ENCODE measurements around the gene UNC93A.

Gene UNC93A

GRCh38 chr6:167323111-167323510 lies 32.0 kb downstream of the UNC93A start:
- Histone ChIP-seq H3K4me1 (no peaks in the 10 kb centered on the region), H3K36me3 (ENCODE audit: control insufficient read depth, insufficient read depth, low read length) (no peaks in the 10 kb centered on the region), H3K9ac (no peak overlapping the region), H3K27me3 (ENCODE audit: control insufficient read depth, insufficient read depth, low read length) (no peaks in the 10 kb centered on the region), H3K4me3 (ENCODE audit: low read depth, low read length) (no peak overlapping the region), H3K79me2 (no peaks in the 10 kb centered on the region), H3K9me3 (ENCODE audit: control insufficient read depth, low read length) (no peaks in the 10 kb centered on the region), H3K27ac (no peak overlapping the region), H2AFZ (no peak overlapping the region), H3K4me2 (ENCODE audit: low read length) (no peak overlapping the region)
- TF ChIP-seq CTCF (IDR thresholded peaks at IDR 0.05): no peak

- H3K79me2 ChIP-seq: no peaks in the 10 kb centered on the region
- H3K9ac ChIP-seq: no peak overlapping the region
- H3K4me2 ChIP-seq (ENCODE audit: low read length): no peak overlapping the region
- H3K4me1 ChIP-seq: no peaks in the 10 kb centered on the region
- H2AFZ ChIP-seq: no peak overlapping the region
- no peaks in the 10 kb centered on the region for H3K36me3 ChIP-seq (ENCODE audit: control insufficient read depth, insufficient read depth, low read length)
- H3K27me3 ChIP-seq (ENCODE audit: control insufficient read depth, insufficient read depth, low read length): no peaks in the 10 kb centered on the region
- no peak for TF ChIP-seq CTCF (IDR thresholded peaks at IDR 0.05)
- no peak overlapping the region for H3K27ac ChIP-seq
- no peaks in the 10 kb centered on the region for H3K9me3 ChIP-seq (ENCODE audit: control insufficient read depth, low read length)
- no peak overlapping the region for H3K4me3 ChIP-seq (ENCODE audit: low read depth, low read length)
Observed at GRCh38 chr6:167324111-167324510, 33.0 kb downstream of the UNC93A start.

GRCh38 chr6:167325766-167326165 lies 34.7 kb downstream of the UNC93A start:
- no peaks in the 10 kb centered on the region for H3K27me3 ChIP-seq (ENCODE audit: control insufficient read depth, insufficient read depth, low read length)
- H3K9me3 ChIP-seq (ENCODE audit: control insufficient read depth, low read length): no peaks in the 10 kb centered on the region
- no peak overlapping the region for H3K9ac ChIP-seq
- H2AFZ ChIP-seq: no peak overlapping the region
- H3K36me3 ChIP-seq (ENCODE audit: control insufficient read depth, insufficient read depth, low read length): no peaks in the 10 kb centered on the region
- TF ChIP-seq CTCF (IDR thresholded peaks at IDR 0.05): no peak
- no peak overlapping the region for H3K4me2 ChIP-seq (ENCODE audit: low read length)
- no peak overlapping the region for H3K27ac ChIP-seq
- H3K4me3 ChIP-seq (ENCODE audit: low read depth, low read length): no peak overlapping the region
- H3K4me1 ChIP-seq: no peaks in the 10 kb centered on the region
- H3K79me2 ChIP-seq: no peaks in the 10 kb centered on the region

GRCh38 chr6:167327391-167327790 lies 36.3 kb downstream of the UNC93A start:
- Histone ChIP-seq H3K79me2 (no peaks in the 10 kb centered on the region), H3K9me3 (ENCODE audit: control insufficient read depth, low read length) (no peaks in the 10 kb centered on the region), H2AFZ (no peak overlapping the region), H3K4me3 (ENCODE audit: low read depth, low read length) (no peak overlapping the region), H3K27ac (no peak overlapping the region), H3K4me1 (no peaks in the 10 kb centered on the region), H3K9ac (no peak overlapping the region), H3K4me2 (ENCODE audit: low read length) (no peak overlapping the region), H3K27me3 (ENCODE audit: control insufficient read depth, insufficient read depth, low read length) (no peaks in the 10 kb centered on the region), H3K36me3 (ENCODE audit: control insufficient read depth, insufficient read depth, low read length) (no peaks in the 10 kb centered on the region)
- no peak for TF ChIP-seq CTCF (IDR thresholded peaks at IDR 0.05)

- H3K9ac ChIP-seq: no peak overlapping the region
- no peak overlapping the region for H3K4me2 ChIP-seq (ENCODE audit: low read length)
- H3K4me3 ChIP-seq (ENCODE audit: low read depth, low read length): no peak overlapping the region
- H3K79me2 ChIP-seq: no peaks in the 10 kb centered on the region
- no peaks in the 10 kb centered on the region for H3K9me3 ChIP-seq (ENCODE audit: control insufficient read depth, low read length)
- no peaks in the 10 kb centered on the region for H3K27me3 ChIP-seq (ENCODE audit: control insufficient read depth, insufficient read depth, low read length)
- no peaks in the 10 kb centered on the region for H3K4me1 ChIP-seq
- no peaks in the 10 kb centered on the region for H3K36me3 ChIP-seq (ENCODE audit: control insufficient read depth, insufficient read depth, low read length)
- no peak overlapping the region for H3K27ac ChIP-seq
- H2AFZ ChIP-seq: no peak overlapping the region
- TF ChIP-seq CTCF (IDR thresholded peaks at IDR 0.05): no peak
Observed at GRCh38 chr6:167328086-167328485, 37.0 kb downstream of the UNC93A start.

All from parathyroid adenoma (tissue), 2 donors.